Left cardiac atrium (tissue), 4 donors: ENCODE data around the gene SOWAHA. TPM values are rescaled to one million over a fixed set of nuclear protein-coding genes. Genes with fewer than 3 reads are reported as not detected.
"Not testable (repeated sequence)": the region's sequence is repeated elsewhere in the genome, so short reads cannot be mapped to it uniquely, and the experiment has no call there.

Source experiments
- ATAC-seq, 2 donors: fragments of 200-7000 bp; cut with Tn5 transposase; one replicate each; pipeline ENCODE4 v1.9.1; 2020; ENCODE audit warnings: mild to moderate bottlenecking in 2 of 2, moderate library complexity in 2 of 2
- DNase-seq: peaks from one replicate; pipeline ENCODE4 v3.0.0-alpha.2; 2020
- intact Hi-C, 2 donors: fragments of 100-400 bp; cut with DNase I; formaldehyde crosslinking; loops; one replicate each; pipeline versions ENCODE4 v1.14.1 to v1.15.1; 2022 to 2023
- total RNA-seq, 2 donors: library from RNA; stranded (reverse); fragmentation: NEBNext Ultra II Directional; extraction: Animal tissue kit (Norgen Biotek cat#: 25700); gene quantifications; one replicate each; pipeline ENCODE4 v1.2.1, GENCODE V29; 2021
- donor health status: DM: no; HTN: yes; CAD: no.
- donor health status: DM: no; HTN: yes; CAD: no; lungs with severe emphysema.
- donor health status: DM: yes; HTN: yes; CAD: no.
- donor health status: Dilated cardiomyopathy.

The SOWAHA gene
- total RNA-seq, 2 donors from 2014 or later = 0.06 TPM; not detected in 1

GRCh38 chr5:132832612-132833011 lies 19.5 kb downstream of the SOWAHA start:
- intact Hi-C loops = loop anchor here in 1 of 2 donors (5.0 kb wide), 1 partner anchor 45 kb away; no protein-coding TSS in a partner anchor
- ATAC-seq (no peak), DNase-seq (no peak)

GRCh38 chr5:132834057-132834456 lies 21.0 kb downstream of the SOWAHA start:
- no peak for ATAC-seq
- no peak for DNase-seq
- intact Hi-C loops = loop anchor here in 1 of 2 donors (5.0 kb wide), 1 partner anchor 43 kb away; no protein-coding TSS in a partner anchor

GRCh38 chr5:132836852-132837251 lies 23.8 kb downstream of the SOWAHA start:
- DNase-seq = no peak
- no peak for ATAC-seq
- intact Hi-C loops = no loop called here

- ATAC-seq (no peak), DNase-seq (no peak)
- intact Hi-C loops = no loop called here
Observed at GRCh38 chr5:132837868-132838267, 24.8 kb downstream of the SOWAHA start.

GRCh38 chr5:132838516-132839282 lies 25.6 kb downstream of the SOWAHA start:
- ATAC-seq (no peak), DNase-seq (no peak)
- intact Hi-C loops = no loop called here

- DNase-seq (no peak), ATAC-seq (peak in 1 of 2 donors; percentile 53)
- intact Hi-C loops = no loop called here
Observed at GRCh38 chr5:132839426-132840301, 26.6 kb downstream of the SOWAHA start.

- intact Hi-C loops = no loop called here
- ATAC-seq = no peak
- DNase-seq = no peak
Observed at GRCh38 chr5:132840313-132840712, 27.2 kb downstream of the SOWAHA start.

- intact Hi-C loops = no loop called here
- ATAC-seq (no peak), DNase-seq (no peak)
Observed at GRCh38 chr5:132840896-132841295, 27.8 kb downstream of the SOWAHA start.

GRCh38 chr5:132841305-132841704 lies 28.2 kb downstream of the SOWAHA start:
- DNase-seq = no peak
- intact Hi-C loops = no loop called here
- no peak for ATAC-seq

- DNase-seq (no peak), ATAC-seq (no peak)
- intact Hi-C loops = no loop called here
Observed at GRCh38 chr5:132848270-132848669, 35.2 kb downstream of the SOWAHA start.

GRCh38 chr5:132849347-132849746 lies 36.2 kb downstream of the SOWAHA start:
- intact Hi-C loops = no loop called here
- ATAC-seq (no peak), DNase-seq (no peak)

- DNase-seq (no peak), ATAC-seq (no peak)
- intact Hi-C loops = no loop called here
Observed at GRCh38 chr5:132850066-132850465, 37.0 kb downstream of the SOWAHA start.

GRCh38 chr5:132853323-132853722 lies 40.2 kb downstream of the SOWAHA start:
- DNase-seq = no peak
- ATAC-seq = no peak
- intact Hi-C loops = no loop called here

GRCh38 chr5:132853790-132854189 lies 40.7 kb downstream of the SOWAHA start:
- DNase-seq (no peak), ATAC-seq (no peak)

GRCh38 chr5:132854301-132854700 lies 41.2 kb downstream of the SOWAHA start:
- no peak for ATAC-seq
- no peak for DNase-seq
- intact Hi-C loops = no loop called here

More at GRCh38 chr5:132853790-132854189, 40.7 kb downstream of the SOWAHA start:
- intact Hi-C loops = no loop called here

- ATAC-seq, DNase-seq, intact Hi-C loops: not testable (repeated sequence)
Observed at GRCh38 chr5:132854992-132855391, 41.9 kb downstream of the SOWAHA start.

GRCh38 chr5:132856011-132856410 lies 42.9 kb downstream of the SOWAHA start:
- no peak for ATAC-seq
- intact Hi-C loops = no loop called here
- DNase-seq = no peak

GRCh38 chr5:132859889-132860437 lies 46.9 kb downstream of the SOWAHA start:
- intact Hi-C loops = no loop called here
- ATAC-seq = no peak

GRCh38 chr5:132860742-132861141 lies 47.6 kb downstream of the SOWAHA start:
- intact Hi-C loops = no loop called here
- no peak for DNase-seq
- no peak for ATAC-seq

More at GRCh38 chr5:132859889-132860437, 46.9 kb downstream of the SOWAHA start:
- DNase-seq = no peak
